Activated CD8-positive, alpha-beta memory T cell treated with anti-CD3 and anti-CD28 coated beads for 1 hour (primary cell): ENCODE results near the gene SLC12A3.

Experiments
- DNase-seq, 2 donors: peaks; one replicate each; pipeline ENCODE4 v3.0.0-alpha.2; 2020; ENCODE audit warnings: low read depth in 1 of 2; ENCODE audit errors: extremely low read depth in 1 of 2

Gene SLC12A3

DNA sequence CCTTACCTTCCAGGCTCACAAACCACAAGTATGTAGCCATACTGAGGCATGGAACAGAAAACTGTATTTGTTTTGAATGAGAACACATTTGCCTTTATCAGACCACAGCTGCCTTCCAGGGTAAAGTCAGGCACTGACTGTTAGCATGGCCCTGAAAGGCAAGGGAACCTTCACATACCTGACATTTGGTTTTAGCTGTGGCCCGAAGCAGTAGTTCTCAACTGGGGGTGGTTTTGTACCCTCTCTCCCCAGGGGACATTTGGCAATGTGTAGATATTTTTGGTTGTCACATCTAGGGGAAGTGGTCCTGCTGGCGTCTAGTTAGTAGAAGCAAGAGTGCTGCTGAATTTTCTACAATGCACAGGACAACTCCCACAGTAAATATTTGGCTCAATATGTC lies 76.1 kb downstream of the SLC12A3 start:
- no peak for DNase-seq

DNA sequence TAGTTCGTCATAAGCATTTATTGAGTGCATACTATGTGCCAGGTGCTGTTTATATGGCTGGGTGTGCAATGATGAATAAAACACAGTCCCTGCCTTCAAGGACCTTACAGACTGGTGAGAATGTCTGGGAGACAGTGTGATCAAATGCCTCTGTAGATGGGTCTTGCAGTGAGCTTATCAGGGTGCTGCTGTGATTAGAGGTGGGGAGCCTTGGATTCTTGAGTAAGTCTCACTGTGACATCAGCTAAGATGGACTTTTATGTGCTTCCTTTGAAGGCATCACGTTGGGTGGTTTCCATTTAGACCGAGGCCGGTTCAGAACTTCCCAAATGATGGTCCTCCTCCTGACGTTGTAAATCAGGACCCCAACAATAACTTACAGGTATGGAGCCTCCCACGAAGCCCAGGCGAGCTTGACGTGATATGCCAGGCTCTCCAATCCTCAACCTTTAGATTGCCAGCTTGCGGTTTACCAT lies 76.9 kb downstream of the SLC12A3 start:
- no peak for DNase-seq

DNA sequence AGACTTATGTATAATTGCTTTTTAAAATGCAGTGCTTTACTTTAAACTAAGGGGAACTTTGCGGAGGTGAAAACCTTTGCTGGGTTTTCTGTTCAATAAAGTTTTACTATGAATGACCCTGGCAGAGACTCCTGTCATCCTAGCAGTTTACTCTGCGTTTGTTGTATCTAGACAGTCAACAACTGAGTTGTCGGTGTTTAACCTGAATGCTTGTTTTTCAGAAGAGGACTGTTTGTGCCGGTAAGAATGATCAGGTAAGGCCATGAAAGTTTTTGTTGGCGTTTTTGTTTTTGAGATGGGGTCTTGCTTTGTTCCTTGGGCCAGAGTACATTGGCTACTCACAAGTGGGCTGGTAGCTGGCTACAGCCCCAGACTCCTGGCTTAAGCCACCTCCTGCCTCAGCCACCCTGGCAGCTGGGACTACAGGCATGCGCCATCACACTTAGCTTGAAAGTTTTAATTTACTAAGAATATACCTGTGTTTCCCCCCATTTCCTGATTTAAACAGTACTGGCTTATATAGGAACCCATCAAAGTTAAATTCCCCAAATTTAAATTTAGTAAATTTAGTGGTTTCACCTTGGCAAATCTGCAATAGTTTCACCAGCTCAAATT lies 78.9 kb downstream of the SLC12A3 start:
- no peak for DNase-seq

DNA sequence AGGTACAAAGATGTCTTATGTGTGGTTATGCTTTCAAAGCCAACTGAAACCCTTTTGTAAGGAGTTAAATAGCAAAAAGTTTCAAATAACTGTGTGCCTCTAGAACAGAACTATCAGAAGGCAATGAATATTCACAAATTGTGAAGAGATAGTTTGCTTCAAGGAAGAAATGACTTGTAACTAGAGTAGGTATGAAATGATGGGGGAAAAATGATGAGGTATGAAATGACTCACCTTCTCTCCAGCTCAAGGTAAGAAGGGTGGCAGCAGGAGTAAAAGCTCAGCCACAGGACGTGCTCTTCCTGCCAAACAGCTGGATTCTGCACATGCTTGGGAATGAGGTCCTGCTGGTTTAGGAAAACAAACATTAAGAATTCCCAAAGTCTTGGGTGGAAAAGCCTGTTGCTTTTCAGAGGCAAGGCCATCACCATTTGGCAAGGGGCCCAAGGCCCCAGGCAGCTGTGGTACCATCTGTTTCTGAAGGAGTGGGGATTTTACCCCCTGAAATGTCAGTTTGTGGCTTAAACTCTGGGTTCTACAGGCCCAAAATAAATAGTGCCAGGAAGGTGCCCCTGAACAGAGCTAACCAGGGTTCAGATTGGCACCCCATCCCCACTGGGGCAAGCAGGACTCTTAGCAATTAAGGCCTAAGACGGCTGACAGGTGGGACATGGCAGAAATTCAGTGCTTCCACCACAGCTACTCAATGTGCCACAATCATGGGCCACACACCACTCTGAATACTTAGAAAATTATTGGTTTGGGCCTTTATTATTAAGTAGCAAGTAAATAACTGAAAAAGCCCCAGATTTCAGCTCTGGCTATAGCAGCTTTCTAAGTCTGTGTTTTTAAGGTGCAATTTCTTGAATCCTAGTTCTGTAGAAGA lies 80.2 kb downstream of the SLC12A3 start:
- no peak for DNase-seq

DNA sequence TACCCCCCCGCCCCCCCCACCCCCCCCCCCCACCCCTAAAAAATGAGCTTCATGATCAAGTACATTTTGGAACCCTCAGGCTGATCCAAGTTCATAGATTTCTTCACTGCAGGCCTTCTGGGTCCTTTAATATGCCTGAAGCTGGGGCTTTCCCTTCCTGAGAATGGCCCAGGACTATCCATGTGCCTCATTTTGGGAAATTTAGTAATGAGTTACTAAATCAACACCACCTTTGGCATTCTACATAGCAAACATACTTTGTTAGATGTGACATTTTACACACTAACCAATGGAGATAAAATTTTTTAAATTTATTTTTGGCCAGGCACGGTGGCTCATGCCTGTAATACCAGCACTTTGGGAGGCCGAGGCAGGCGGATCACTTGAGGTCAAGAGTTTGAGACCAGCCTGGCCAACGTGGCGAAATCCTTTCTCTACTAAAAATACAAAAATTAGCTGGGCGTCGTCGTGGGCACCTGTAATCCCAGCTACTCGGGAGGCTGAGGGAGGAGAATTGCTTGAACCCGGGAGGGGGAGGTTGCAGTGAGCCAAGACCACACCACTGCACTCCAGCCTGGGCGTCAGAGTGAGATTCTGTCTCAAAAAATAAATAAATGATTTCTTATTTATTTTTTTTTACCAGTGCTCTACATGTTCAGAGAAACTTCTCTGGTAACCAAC lies 81.0 kb downstream of the SLC12A3 start:
- DNase-seq: no peak

DNA sequence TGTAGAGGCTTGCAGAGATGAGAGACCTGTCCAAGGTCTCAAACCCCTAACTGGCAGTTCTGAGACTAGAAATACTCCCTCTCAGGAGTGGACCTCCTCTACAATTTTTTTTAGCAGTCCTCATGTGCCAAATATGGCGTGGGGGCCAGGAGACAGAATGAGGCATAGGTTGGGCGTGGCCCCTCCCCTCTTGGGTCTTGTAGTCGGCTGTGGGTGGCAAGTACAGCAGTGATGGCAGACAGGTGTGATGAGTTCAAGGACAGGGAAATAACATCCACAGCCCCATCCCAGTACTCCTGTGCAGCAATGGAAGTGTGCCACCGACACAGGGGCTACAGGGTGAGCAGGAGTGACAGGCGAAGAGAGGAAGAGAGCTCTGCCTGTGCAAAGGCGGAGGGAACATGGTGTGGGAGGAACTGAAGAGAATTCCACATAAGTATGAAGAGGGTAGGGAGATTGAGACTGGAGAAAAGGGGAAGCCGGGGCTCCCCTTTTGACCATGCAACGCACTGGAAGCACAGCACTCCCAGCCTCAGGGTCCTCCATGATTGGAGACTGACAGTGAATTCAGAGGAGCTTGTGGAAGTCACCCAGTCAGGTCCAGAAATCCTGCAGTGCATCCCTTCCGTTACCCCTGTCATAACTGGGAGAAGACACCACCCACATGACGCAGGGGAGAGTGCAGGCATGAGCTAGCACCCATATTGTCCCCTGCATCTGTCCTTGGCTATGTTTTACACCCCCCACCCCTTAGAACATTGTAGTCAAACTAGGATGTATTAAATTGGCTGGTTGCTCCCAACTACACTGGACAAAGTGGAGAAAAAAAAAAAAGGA lies 82.0 kb downstream of the SLC12A3 start:
- no peak for DNase-seq

DNA sequence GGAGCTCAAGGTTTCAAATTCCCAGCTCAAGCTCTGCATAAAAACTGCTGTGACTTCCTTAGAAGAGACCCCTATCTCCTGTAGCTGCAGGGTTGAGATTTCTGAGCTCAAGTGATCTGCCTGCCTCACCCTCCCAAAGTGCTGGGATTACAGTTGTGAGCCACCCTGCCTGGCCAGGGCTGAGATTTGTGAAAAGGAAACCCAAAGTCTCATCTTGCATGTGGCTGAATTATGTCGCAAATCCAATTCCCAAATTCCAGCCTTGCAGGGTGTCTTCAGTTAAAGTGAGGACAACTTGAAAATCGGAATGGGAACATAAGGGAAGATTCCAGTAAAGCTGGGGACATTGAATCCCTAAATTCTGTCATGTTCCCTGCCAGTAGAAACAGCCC lies 82.6 kb downstream of the SLC12A3 start:
- DNase-seq: no peak

DNA sequence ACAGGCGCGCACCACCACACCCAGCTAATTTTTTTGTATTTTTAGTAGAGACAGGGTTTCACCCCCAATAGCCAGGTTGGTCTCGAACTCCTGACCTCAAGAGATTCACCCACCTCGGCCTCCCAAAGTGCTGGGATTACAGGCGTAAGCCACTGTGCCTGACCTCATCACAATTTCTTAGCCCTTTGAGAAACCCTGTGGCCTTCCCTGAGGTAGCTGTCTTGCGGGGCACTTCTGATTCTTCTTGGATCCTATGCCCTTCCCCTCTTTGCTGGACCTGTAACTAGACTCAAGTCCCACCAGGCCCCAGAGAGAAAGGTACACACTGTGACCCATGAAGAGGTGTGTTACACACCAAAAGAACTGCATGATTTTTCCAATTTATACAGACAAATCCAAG lies 83.2 kb downstream of the SLC12A3 start:
- DNase-seq: no peak

DNA sequence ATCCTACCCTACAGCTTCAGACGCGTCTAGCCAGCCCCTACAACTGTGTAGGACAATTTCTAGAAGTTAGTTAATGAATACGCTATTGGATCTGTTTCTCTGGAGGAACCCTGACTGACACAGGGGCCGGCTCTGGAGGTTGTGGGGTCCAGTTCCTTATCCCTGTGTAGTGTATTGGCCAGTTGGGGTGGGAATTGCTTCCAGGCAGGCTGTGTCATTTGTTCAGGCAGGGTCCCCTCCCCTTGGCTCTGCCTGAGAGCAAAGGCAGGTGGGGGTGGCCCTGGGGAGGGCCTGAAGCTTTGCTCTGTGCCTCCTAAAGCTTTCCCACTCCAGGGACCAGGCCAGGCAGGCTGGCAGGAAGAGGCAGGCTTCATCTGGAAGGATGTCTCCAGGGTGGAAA lies 85.0 kb downstream of the SLC12A3 start:
- no peak for DNase-seq

DNA sequence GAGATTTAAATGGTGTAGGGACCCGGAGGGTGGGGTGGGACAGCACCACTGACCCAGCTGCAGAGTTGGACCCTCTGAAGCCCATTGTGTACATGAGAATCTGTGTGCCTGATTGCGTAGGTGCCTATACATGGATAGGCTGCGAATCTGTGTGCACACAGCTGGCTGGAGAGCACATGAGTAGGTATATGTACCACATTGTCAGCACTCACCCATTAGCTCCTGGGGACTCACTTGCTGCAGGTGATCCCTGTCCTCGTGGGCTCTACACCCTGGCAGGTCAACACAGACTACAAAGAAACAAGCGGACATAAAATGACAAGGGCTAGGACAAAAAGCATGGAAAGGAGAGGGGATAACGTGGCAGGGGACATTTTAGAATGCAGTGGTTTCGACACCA lies 85.4 kb downstream of the SLC12A3 start:
- no peak for DNase-seq

DNA sequence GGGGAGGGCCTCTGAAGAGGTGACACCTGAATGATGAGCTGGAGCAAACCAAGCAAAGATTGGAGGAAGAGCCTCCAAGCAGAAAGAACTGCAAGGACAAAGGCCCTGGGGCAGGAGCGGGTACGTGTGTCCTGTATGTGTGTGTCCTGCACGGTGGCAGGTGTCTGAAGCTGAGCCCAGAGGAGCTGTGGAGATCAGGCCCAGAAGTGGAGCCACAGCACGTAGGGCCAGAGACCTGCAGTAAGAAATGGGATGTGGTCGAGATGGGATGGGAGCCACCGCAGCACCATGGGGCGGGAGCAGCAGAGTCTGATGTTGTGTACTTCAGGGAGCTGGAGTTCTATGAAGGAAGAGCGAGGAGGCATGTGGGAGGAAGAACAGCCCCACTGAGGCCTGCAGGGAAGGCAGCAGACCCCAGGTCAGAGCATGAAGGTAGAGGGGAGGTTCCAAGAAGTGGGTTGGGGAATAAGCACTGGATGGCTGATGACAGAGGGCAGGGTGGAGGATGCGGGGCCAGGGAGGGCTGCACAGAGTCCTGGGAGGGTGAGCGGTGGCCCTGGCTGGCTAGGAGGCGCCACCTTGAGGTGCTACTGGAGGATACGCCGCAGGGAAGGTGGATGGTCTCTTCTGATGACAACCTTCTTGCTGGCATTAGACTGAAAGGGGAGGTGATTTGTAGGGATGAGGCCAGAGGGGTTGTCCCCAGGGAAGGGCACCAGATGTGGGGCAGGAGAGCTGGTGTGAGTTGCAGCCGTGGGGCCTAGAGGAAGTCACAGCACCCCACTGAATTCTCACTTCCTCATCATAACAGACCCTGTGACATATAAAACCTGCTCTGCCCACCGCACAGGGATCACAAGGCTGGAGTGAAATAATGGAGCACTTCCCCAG lies 86.1 kb downstream of the SLC12A3 start:
- DNase-seq: peak in 1 of 2 donors; percentile 39

DNA sequence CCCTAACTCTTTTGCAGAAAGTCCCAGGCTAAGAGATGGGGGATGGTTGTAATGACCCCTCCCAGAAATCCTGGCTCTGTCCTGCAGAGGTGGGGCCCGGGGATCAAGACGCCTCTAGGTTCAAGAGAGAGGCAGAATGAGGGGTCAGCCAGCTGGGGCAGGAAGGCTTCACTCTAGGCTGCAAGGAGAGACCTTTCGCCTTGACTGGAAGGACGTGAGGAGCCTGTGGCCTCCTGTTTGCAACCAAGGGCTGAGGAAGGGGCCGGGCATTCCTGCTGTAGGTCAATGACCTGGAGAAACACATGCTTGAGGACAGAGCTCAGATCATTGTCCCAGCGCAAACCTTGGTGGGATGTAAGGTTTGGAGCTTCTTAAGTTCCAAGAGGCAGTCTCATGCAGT lies 88.0 kb downstream of the SLC12A3 start:
- no peak for DNase-seq

DNA sequence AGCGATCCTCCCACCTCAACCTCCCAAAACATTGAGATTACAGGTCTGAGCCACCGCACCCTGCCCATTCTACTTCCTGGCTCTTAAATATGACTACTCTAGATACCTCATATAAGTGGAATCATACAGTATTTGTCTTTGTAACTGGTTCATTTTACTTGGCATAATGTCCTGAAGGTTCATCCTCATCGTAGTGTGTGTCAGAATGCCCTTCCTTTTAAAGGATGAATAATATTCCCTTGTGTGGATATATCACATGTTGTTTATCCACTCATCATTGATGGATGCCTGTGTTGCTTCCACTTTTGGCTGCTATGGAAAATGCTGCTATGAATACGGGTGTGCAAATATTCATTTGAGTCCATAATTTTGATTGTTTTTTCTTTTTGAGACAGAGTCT lies 91.1 kb downstream of the SLC12A3 start:
- no peak for DNase-seq

DNA sequence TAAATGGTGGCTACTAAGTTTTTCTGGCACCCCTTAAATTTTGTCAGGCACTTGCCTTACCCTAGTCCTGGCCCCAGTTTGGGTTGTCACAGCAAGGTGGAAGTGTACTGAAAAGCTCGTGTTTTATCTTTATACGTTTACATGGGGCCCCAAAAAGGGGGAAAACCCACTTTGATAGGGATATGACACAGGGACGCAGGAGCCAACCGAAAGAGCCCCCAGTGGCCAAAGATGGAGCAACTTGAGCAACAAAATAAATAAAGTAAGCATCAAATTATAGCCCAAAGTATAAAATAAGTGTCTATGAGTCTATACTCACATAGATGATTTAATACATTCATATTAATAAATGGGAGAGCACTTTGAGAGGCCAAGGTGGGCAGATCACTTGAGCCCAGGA lies 91.7 kb downstream of the SLC12A3 start:
- DNase-seq: no peak

DNA sequence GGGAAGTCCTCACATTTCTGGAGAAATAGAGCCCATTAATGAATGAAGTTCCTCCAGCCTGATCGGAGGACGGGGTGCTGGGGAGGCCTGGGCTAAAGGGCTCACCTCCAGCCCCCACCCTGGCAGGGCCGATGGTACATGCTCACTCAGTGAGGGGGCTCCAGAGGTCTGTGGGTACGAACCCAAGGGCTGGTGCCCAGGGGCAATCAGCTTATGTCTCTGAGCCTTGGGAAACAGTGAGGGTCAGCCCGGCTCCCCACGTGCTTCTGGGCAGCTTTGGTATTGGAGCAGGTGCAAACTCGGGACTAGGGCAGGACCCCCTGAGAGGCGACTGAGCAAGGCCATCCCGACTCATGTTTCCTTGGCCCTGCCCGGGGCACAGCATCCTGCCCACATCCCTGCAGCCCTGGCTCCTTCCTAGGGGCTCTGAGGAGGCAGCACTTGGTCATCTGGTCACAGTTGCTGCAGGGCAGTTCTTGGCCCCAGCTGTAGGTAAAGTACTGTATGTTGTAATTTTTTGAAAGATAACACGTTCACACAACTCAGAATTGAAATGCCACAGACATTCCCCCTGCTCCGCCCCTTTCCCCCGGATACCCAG lies 95.8 kb downstream of the SLC12A3 start:
- no peak for DNase-seq

DNA sequence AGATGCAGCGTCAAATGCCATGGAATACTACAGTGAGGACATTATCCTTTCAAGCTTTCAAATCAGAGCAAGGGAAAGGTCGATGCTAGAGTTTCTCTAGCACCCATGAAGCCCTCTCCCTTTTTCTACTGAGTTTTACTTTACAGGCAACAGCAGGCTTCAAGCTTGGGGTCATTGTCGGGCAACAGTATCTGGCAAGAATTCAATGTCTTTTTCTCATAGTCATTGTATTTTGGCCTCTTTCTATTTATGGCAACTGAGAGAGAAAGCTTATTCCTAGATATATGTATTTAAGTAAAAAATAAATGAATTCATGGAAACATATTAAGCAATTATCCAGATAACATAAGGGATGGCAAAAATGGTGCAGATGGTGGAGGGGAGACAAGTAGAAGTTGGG lies 96.4 kb downstream of the SLC12A3 start:
- no peak for DNase-seq

DNA sequence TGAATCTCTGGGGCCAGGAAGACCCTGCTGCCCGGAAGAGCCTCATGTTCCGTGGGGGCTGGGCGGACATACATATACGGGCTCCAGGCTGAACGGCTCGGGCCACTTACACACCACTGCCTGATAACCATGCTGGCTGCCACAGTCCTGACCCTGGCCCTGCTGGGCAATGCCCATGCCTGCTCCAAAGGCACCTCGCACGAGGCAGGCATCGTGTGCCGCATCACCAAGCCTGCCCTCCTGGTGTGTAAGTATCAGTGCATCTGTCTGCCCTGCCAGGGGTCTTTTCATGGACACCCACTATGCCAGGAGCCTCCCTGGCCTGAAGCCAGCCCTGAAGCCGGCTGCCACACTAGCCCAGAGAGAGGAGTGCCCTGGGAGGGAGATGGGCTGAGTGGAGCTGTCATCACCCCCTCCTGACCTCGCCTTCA lies 96.9 kb downstream of the SLC12A3 start, which contains the start of gene CETP:
Gene CETP, plus strand, starts transcription at position 100 of the 431 bp plus-strand sequence. Its CDS starts 30 bp downstream, at position 130.
- no peak for DNase-seq

DNA sequence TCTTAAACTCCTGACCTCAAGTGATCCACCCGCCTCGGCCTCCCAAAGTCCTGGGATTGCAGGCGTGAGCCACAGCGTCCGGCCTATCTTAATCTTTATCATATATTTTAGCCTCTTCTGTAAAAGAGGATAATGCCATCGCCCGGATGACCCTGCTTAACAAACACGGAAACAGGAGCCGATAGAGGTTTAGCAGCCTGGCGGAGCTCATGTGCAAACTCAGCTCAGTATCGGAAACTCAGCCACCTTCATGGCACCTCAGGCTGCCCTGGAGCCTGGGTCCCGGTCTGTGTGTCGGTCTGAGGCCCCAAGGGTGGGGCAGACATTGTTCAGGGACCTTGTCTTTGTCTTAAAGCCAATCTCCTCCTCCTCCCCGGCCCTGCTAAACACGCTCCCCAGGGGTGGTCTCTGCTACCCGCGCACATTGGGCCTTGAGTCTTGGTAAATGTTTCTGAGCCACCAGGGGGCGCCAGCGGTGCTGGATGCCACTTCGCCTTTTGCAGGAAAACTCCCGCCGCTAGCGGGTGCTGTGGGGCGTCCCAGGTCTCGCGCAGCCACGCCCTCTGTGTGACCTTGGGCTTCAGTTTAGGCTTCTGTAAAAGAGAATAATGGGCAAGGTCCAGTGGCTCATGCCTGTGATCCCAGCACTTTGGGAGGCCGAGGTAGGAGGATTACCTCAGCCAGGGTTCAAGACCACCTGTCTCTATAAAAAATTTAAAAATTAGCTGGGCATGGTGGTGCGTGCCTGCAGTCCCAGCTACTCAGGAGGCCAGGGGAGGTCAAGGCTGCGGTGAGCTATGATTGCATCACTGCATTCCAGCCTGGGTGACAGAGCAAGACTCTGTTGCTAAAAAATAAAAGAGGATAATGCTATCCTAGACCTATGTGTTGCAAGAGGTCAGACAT lies 99.5 kb downstream of the SLC12A3 start:
- DNase-seq: peak; percentile 91 to 96
